Measurements from ENCODE around the gene SLC35F4.
A peak's percentile ranks its signal among the peaks of the same experiment; 100 is the strongest.

The SLC35F4 gene

DNA sequence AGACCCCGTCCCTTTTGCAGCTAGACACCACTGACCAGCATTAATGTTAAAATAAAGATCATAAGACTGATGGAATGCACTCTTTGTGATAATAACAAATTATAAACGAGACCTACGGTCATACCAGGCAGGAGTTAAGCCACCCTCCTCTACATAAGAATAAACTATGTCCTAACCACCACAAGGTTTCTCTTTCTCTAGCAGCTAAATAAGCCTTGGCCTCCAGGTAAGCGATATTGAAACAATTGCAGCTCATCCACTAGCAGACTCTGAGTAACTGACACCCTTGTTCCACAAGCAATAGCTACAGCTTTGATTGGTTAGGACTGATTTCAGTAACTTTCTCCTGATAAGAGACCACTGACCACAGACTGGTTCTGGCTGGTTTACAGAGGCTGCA, 228.0 kb downstream of the SLC35F4 start:
- DNase-seq (ENCODE audit: low spot score), result no peak
- FAIRE-seq, result no peak

DNA sequence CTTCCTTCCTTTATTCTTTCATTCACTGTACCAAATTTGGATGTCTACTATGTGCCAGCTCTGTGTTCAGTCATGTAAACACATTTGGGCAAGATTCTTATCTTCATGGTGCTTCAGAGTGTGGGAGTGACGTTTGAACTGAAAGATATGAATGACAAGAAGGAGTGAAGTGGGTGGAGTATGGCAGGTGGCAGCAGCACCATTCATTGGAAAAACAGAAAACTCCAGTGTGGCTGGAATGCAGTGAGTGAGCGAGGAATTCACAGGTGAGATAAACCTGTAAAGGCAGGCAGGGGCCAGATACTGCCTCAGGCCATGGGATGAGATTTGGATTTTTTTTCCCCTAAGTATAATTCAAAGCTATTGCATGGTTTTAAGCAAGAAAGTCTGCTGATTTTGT, 231.6 kb downstream of the SLC35F4 start:
- FAIRE-seq (no peak), DNase-seq (ENCODE audit: low spot score) (no peak)

DNA sequence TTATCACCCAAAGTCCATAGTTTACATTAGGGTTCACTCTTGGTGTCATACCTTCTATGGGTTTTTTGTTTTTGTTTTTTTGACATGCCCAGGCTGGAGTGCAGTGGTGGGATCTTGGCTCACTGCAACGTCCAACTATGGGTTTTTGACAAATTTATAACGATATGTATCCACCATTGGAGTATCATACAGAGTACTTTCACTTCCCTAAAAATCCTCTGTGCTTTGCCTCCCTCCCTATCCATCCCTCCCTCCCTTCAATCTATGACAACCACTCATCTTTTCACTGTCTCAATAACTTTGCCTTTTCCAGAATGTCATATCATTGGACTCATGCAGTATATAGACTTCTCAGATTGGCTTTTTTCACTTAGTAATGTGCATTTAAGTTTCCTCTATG, 233.2 kb downstream of the SLC35F4 start:
- no peak for DNase-seq (ENCODE audit: low spot score)
- no peak for FAIRE-seq

DNA sequence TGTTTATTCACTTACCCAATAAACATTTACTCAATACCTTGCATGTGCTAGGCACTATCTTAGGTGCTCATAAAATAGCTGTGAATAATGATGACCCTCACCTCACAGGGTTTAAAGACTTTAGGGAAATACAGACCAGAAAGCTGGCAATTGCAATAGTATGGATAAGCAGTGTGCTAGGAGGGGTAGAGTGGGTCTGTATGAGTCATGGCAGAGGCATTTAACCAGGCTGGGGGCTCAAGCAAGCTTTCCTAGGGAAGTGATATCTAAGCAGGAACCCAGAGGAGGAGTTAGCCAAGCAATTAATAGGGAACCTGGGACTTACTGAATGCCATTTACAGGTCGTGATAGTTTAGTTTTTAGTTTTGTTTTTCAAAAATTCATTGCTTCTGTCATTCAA, 248.4 kb downstream of the SLC35F4 start:
- no peak for FAIRE-seq

DNA sequence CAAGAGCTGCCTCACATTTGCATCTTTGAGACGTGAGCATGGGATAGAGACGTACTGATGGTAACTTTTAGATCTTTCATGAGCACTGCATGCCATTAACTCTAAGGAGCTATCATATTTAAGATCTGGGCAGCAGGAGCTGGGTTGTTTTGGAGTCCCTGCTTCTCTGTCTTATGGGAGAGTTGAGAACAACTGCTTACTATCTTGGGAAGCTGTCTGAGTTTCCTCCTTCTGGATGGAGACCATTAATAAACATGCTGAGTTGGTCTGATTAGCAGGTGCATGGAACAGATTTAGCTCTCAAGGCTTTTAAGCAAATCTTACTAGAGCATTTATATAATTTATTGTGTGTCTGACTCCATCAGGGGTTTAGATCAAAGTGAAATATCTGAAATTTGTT, 252.9 kb downstream of the SLC35F4 start:
- FAIRE-seq (no peak), DNase-seq (ENCODE audit: low spot score) (no peak)

More for the DNA sequence above, 248.4 kb downstream of the SLC35F4 start:
- DNase-seq (ENCODE audit: low spot score), result no peak

DNA sequence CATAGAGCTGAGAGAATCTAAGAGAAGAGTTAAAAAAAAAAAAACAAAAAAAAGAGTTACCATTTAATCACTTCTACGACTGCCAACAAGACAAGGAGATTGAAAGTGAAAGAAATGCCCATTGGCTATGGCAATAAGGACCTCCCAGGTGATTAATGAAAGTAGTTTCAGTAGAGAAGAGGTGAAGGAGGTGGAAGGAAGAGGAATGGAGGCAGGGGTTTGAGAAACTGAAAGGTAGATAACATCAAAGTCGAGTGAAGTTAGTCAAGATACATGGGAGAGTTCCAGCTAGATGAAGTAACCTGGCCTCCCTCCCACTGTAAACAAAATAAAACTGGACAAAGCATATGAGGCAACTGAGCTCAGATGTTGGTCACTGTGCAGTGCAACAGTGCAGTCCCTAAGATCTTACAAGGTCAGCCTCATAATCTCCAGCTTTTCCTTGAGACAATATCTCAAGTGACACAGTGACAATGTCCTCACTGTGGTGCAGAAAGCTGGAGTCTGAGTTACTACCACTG, 254.3 kb downstream of the SLC35F4 start:
- no peak for DNase-seq (ENCODE audit: low spot score)
- FAIRE-seq, result no peak

DNA sequence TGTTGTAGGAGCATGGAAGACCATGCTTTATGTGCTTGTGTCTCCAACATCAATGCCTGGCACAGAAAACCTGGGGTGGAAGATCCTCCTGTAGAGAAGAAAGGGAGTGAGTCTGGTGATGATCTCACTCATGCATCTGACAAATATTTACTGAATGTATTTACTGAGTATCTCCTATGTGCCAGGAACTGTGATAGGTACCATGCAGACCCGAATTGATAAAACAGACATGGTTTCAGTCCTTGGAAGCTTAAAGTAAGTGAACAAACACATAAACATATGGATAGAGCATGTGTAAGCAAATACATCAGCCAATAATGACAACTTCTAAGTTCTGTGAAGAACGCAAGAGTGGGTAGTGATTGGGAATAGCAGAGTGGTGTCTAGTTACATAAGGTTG, 255.3 kb downstream of the SLC35F4 start:
- DNase-seq (ENCODE audit: low spot score) (no peak), FAIRE-seq (no peak)

DNA sequence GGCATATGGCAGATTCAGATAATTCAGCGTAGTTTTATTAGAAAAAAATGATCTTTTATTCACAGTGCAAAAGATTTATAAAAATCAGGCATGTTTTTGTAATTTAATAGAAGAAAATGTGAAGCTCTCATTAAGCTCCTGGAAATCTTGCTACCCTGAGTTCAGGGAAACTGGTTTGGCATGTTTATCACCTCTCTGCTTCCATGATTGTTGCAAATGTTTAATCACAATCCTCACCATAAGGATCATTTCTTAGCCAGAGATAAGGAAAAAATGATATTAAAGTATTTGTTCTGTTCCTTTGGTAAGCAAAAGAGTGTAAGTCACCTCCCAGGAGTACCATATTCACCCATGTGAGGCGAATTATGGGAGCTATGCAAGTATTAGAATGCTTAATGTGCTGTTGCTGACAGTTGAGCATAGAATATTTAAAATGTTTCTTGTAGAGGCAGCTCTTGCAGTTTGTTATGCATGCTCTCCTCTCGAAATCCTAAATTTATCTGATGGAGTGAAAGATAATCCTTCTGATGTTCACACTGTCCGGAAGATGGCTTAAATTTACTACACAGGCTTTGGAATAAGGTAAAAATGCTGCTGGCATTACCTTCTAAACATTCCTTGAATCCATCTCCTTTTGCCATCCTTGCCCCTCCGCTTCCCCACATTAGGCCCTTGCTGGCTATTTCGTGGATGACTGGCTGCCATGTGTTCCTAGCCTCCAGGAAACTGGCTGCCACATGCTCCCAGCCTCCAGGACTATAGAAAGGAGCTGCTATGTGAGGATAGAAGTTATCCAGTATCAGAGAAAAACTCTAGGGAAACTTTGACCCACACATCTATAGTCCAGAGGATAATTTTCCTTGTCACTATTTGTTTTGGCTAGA, 256.5 kb downstream of the SLC35F4 start:
- DNase-seq (ENCODE audit: low spot score) (no peak), FAIRE-seq (no peak)

DNA sequence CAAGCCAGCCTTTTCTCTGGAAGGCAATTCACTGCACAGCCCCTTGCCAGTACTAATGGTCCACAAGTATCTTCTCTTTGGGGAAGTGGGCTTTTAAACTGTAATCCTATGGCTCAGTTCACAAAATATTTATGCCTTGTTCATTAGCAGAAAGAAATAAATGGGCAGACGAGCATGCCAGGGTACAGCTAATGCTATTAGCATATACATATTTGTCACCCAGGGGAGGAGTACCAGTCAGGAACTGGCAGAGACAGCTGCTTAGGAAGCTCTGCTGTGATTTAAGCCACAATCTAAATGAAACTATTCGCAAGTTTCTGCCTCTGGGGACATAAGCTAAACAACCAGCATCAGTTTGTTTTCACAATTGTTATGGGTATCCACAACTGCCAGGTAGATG, 258.8 kb downstream of the SLC35F4 start:
- no peak for FAIRE-seq
- no peak for DNase-seq (ENCODE audit: low spot score)

DNA sequence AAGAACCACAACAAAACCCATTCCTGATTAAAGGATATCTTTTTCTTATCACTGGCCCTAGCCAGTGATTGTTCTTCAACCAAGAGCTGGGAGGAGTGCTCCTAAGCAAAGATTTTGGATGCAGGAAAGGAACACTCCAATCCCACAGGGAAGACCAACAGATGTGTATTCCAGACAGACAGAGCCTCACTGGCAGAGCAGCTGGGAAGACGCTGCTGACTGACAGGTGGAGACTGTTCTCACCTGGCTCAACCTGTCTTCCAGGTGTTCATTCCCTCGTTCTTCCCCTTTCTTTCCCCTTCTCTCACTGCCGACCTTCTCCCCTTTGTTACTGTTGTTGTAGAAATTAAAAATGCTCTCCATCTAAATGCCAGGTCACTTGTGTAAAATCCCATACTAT, 282.5 kb downstream of the SLC35F4 start:
- FAIRE-seq (no peak), DNase-seq (ENCODE audit: low spot score) (no peak)

DNA sequence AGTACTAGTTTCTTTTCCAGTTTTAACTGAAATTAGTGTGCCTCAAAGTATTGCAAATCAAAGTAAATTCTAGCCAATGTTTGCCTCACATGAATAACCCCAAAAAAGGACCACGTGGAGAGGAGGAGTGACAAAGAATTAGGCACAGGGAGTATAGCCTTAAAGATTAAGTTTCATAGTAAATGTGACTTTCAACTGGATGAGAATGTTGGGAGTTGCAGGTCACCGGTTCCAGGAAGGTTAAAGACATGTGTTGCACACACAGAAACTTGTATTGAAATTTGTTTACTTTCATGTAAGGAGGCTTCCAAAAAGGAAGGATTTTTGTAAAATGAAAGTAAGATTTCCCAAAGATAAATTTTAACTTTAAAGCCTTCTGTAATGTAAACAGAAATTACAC, 283.1 kb downstream of the SLC35F4 start:
- no peak for FAIRE-seq

DNA sequence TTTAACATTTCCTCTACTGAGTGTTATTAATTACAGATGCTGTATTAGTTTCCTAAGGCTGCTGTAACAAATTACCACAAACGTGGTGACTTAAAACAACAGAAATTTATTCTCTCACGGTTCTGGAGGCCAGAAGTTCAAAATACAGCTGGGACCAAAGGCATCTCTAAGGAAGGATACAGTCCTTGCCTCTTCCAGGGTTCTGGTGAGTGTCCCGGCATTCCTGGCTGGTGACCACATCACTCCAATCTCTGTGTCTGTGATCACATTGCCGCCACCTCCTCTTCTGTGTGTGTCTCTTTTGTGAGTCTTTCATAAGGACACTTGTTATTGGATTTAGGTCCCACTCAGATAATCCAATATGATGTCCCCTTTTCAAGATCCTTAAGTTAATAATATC, 287.1 kb downstream of the SLC35F4 start:
- FAIRE-seq (peak; percentile 31), DNase-seq (ENCODE audit: low spot score) (peak; percentile 29)

More for the DNA sequence above, 283.1 kb downstream of the SLC35F4 start:
- no peak for DNase-seq (ENCODE audit: low spot score)

DNA sequence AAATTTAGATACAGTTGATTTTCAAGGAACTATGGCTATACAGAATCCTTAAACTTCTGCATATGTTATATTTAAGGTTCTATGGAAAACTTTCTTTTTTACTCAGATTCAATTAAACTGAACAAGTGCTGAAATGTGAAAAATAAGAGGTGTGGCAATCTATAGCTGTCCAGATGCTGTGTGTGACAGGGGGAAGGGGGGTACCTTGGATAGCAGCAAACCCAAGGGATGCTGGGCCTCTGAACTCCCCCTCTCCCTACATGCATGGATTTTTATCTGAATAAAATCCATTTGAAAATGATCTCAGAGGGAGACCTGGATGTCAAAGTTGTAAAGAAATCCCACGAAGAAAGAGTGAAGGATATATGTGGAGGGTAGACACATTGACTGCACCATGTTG, 289.4 kb downstream of the SLC35F4 start:
- no peak for FAIRE-seq

DNA sequence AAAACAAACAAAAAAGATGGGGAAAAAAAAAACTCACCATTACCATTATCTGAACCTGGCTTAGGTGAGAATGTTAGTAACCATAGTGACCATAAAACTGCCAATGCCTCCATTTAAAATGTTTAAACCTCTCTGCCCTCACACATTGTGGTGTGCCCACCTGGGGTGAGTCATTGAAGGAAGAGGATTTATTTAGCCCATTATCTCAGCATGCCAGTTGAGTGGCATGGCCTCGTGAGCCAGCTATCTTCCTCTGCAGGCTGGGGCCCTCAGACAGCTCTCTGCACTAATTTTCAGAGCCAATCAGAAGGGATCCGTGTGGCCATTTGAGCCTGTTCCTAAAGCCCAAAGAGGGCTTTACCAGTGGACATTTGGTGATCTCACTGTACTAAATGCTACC, 290.4 kb downstream of the SLC35F4 start:
- DNase-seq (ENCODE audit: low spot score) (peak; percentile 18), FAIRE-seq (no peak)

More for the DNA sequence above, 289.4 kb downstream of the SLC35F4 start:
- DNase-seq (ENCODE audit: low spot score), result no peak

DNA sequence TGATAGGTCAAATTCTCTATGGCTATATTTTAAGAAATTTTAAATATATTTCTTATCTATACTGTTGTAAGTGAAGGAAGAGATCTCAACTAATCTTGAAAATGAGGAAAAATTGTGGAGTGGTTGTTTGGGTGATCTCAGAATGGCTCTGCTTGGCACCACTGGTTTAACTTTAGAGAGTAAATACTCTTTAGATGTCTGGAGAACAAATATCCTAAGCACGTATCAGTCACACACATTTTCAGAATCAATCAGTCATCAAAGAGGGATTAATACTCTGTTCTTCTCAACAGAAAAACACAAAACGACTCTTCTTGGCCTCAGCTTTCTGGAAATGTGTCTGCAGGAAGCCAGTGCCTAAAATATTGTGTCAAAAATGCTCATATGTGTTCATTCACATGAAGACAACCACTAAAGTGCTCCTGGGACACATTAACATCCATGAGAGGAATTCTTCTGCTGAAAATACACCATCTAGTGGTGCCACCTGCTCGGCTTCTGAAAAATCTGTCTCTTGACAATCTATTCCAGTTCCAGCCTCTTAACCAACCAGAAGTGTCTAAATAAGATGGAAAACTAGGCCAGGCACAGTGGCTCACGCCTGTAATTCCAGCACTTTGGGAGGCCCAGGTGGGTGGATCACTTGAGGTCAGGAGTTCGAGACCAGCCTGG, 291.1 kb downstream of the SLC35F4 start:
- no peak for FAIRE-seq
- DNase-seq (ENCODE audit: low spot score), result no peak

DNA sequence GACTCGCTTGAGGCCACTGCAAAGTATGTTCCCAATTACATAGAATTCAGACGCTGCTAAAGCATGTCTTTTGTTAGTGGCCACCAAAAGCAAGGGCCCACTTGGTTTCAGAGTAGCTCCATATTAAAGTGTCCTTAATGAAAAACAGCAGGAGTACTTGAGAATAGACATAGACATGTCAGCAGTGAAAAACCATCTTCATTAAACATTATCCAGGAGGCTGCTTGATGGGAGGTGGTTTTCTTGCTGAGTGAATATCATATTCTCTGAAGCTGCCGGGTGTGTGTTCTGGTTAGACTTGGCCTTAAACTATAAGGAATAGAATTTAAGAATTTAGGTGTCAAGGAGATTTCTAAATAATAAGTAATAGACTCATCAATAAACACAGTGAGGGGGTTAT, 292.7 kb downstream of the SLC35F4 start:
- FAIRE-seq (peak; percentile 78), DNase-seq (ENCODE audit: low spot score) (no peak)

DNA sequence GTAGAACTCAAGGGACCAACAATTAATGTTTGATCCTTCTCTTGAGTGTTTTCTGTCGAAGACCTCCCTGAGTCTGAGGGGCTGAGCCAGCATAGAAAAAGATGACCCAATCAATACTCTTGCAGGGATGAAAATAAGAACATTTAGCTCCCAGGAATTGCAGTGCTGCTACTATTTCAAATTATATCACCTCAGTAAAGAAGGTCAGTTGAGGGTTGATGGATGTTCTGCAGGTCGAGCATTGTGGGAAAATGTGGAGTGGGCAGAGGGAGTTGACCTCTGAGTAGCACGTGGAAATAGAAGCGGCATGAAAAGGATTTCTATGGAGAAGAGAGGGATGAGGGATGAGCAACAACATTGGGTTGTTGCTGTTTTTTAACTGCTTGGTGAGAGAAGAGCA, 297.3 kb downstream of the SLC35F4 start:
- DNase-seq (ENCODE audit: low spot score) (no peak), FAIRE-seq (no peak)

DNA sequence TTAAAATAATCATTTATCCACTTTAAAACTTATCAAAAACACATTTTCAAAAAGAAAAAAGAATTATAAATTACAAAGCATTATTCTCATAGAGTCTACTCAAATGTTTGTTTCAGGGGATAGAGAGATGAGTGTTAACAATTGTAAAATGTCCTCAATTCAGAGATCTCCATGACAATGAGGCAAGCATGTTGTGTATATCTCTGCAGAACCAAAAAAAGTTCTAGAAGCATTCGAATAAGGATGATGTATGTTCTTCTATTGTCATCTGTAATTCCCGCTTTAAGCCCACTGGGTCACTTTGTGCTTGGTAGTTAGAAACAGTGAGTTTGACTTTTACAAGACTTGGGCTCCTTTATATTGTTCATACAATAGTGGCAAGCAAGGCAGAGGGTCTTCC, 298.7 kb downstream of the SLC35F4 start:
- FAIRE-seq, result no peak

DNA sequence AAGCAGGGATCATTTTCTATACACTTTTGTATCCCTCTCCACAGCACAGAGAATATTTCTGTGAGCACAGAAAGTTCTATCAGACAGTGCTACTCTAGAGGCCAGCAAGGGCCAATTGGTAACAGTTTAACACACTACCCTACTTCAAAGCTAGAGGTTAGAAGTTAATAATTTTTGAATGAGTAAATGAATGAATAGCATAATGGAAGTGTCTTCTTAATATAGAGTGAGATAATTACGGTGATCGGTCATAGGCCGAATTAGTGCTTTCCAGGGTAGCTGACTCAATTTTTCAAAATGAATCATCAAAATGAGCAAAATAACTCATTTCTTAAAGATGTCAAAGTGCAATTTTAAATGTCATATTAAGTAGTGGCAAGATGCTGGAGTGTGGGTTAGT, 305.2 kb downstream of the SLC35F4 start:
- peak; percentile 92 for FAIRE-seq
- DNase-seq (ENCODE audit: low spot score), result peak; percentile 53

More for the DNA sequence above, 298.7 kb downstream of the SLC35F4 start:
- no peak for DNase-seq (ENCODE audit: low spot score)

DNA sequence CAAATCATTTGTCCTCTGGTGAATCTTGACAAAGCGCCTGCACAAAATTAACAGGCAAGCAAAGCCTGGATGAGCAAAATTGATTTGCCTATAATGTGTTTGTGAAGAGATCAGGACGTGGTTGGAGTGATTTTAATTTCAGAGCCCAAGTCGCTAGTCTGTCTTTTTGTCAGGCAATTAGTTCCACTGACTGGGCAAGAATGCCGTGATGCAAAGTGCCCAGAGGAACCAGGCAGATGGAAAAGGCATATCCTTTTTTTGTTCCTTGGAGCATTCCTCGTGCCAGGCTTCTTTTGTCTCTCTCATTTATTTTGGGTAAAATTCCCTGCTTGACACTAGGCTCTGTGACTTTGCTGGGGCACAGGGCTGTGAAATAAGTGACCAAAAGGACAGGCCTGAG, 306.3 kb downstream of the SLC35F4 start:
- DNase-seq (ENCODE audit: low spot score) (no peak), FAIRE-seq (peak; percentile 39)

DNA sequence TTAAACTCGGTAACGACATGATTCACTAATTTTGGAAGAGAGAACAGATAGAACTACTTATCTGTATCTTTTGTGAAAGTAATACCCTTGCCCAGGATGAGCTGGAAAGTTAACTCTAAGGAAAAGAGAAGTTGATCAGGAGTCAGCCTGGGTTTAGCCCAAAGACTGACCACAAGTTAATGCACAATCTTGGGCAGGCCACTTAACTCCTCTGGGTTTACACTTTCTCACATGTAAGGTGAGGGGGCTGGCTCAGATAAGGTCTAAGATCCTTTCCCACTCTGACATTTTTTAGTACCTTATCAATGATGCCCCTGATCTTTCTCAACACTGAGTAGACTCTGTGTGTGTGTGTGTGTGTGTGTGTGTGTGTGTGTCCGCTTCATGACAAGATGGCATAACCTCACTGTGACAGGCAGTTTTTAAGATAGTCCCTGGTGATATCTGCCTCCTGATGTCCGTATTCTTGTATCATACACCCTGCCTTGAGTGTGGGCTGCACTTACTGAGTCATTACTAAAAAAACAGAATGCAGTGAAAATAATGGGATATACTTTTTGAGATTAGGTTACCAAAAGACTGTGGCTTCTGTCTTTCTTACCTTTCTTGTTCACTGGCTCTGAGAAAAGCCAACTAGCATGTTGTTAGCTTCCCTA, 316.0 kb downstream of the SLC35F4 start:
- FAIRE-seq (peak; percentile 85), DNase-seq (ENCODE audit: low spot score) (peak; percentile 17)

DNA sequence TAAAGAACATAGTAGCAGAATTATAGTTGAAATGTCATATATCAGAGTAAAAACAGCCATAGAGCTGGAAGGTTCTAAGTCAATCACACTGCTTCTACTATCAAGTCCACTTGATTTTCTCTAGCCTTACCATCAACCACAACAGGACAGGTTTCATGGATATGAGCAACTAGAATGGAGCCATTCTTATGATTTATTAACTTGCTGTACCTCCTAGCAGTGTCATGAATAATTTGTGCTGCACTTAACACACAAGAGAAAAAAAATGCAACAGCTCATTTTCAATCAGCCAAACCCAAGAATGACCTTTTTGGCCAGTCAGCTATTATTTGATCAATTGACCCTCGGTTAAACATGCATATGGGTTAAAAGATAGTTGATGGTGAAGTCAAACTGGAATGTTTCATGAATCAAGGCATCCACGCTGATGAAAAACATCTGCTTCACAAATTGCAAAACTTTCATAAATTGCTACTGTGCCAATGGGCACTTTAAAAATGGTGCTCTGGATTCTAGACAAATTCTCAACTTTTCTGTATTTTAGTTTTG, 316.8 kb downstream of the SLC35F4 start:
- no peak for DNase-seq (ENCODE audit: low spot score)
- FAIRE-seq, result peak; percentile 76
